Measurements from ENCODE around the gene EIF3B.

Gene EIF3B

GRCh38 chr7:2402687-2403013, 48.0 kb downstream of the EIF3B start:
- Histone ChIP-seq H3K27me3 (replicated peaks; ENCODE audit: insufficient read depth, low read length) (no peaks in the 10 kb centered on the region), H3K9me2 (replicated peaks; ENCODE audit: insufficient read depth, low read length) (no peaks in the 10 kb centered on the region), H3K4me1 (ENCODE audit: low read length) (peaks cover 29% of the 10 kb centered on the region), H3K9me3 (replicated peaks; ENCODE audit: insufficient read depth, low read length) (no peaks in the 10 kb centered on the region), H3K4me2 (ENCODE audit: low read depth, low read length) (peak overlapping the region; percentile 75), H3K4me3 (ENCODE audit: low read length) (peak overlapping the region; percentile 67), H3K9ac (ENCODE audit: low read length) (peak overlapping the region; percentile 34; the same call in 1 of the 2 replicates), H3K79me2 (ENCODE audit: low read length) (peaks cover 20% of the 10 kb centered on the region), H3F3A (ENCODE audit: insufficient read depth, low read length) (peaks cover 49% of the 10 kb centered on the region), H4K20me1 (ENCODE audit: insufficient read depth, low read length) (no peaks in the 10 kb centered on the region), H3K36me3 (replicated peaks; ENCODE audit: insufficient read depth, low read length) (no peaks in the 10 kb centered on the region), H2AFZ (ENCODE audit: low read length) (peak overlapping the region; percentile 55), H3K27ac (ENCODE audit: low read length) (peak overlapping the region; percentile 23; the same call in 1 of the 2 replicates)
- TF ChIP-seq, protein P1, sequence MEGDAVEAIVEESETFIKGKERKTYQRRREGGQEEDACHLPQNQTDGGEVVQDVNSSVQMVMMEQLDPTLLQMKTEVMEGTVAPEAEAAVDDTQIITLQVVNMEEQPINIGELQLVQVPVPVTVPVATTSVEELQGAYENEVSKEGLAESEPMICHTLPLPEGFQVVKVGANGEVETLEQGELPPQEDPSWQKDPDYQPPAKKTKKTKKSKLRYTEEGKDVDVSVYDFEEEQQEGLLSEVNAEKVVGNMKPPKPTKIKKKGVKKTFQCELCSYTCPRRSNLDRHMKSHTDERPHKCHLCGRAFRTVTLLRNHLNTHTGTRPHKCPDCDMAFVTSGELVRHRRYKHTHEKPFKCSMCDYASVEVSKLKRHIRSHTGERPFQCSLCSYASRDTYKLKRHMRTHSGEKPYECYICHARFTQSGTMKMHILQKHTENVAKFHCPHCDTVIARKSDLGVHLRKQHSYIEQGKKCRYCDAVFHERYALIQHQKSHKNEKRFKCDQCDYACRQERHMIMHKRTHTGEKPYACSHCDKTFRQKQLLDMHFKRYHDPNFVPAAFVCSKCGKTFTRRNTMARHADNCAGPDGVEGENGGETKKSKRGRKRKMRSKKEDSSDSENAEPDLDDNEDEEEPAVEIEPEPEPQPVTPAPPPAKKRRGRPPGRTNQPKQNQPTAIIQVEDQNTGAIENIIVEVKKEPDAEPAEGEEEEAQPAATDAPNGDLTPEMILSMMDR (IDR thresholded peaks at IDR 0.05; ENCODE audit: low read length) = no peak
- no peak for TF ChIP-seq EZH2phosphoT487 (IDR thresholded peaks at IDR 0.05; ENCODE audit: low read length)
- no peak for TF ChIP-seq EZH2 (optimal IDR thresholded peaks at IDR 0.05; ENCODE audit: low read depth, low read length)
- DNase-seq = no peak

- TF ChIP-seq, protein P1 (IDR thresholded peaks at IDR 0.05; ENCODE audit: low read length) = no peak
- TF ChIP-seq EZH2 (optimal IDR thresholded peaks at IDR 0.05; ENCODE audit: low read depth, low read length) (no peak), EZH2phosphoT487 (IDR thresholded peaks at IDR 0.05; ENCODE audit: low read length) (no peak)
Measured at GRCh38 chr7:2403014-2403717, 48.5 kb downstream of the EIF3B start, which contains the start of gene CHST12. TSS of gene CHST12 (plus strand) at chr7:2403611. CDS start at chr7:2432640, 29,029 bp downstream.

GRCh38 chr7:2403718-2404648, 49.4 kb downstream of the EIF3B start:
- H3K36me3 ChIP-seq (replicated peaks; ENCODE audit: insufficient read depth, low read length) = no peaks in the 10 kb centered on the region
- H3K27ac ChIP-seq (ENCODE audit: low read length) = peak overlapping the region; percentile 99
- peak overlapping the region; percentile 98 for H3K4me2 ChIP-seq (ENCODE audit: low read depth, low read length)
- TF ChIP-seq EZH2phosphoT487 (IDR thresholded peaks at IDR 0.05; ENCODE audit: low read length) = no peak
- H3F3A ChIP-seq (ENCODE audit: insufficient read depth, low read length) = peaks cover 49% of the 10 kb centered on the region
- peaks cover 34% of the 10 kb centered on the region for H3K79me2 ChIP-seq (ENCODE audit: low read length)
- no peaks in the 10 kb centered on the region for H4K20me1 ChIP-seq (ENCODE audit: insufficient read depth, low read length)
- H3K9ac ChIP-seq (ENCODE audit: low read length) = peak overlapping the region; percentile 89
- H3K27me3 ChIP-seq (replicated peaks; ENCODE audit: insufficient read depth, low read length) = no peaks in the 10 kb centered on the region
- peaks cover 42% of the 10 kb centered on the region for H3K4me1 ChIP-seq (ENCODE audit: low read length)
- H3K4me3 ChIP-seq (ENCODE audit: low read length) = peak overlapping the region; percentile 73
- H2AFZ ChIP-seq (ENCODE audit: low read length) = no peak overlapping the region; the same call in 1 of the 2 replicates
- H3K9me3 ChIP-seq (replicated peaks; ENCODE audit: insufficient read depth, low read length) = no peaks in the 10 kb centered on the region
- peak; percentile 41 for DNase-seq
- no peaks in the 10 kb centered on the region for H3K9me2 ChIP-seq (replicated peaks; ENCODE audit: insufficient read depth, low read length)

More at GRCh38 chr7:2403014-2403717, 48.5 kb downstream of the EIF3B start, which contains the start of gene CHST12:
- Histone ChIP-seq H3K4me2 (ENCODE audit: low read depth, low read length) (peak within 1 kb of the TSS; percentile 98), H2AFZ (ENCODE audit: low read length) (peak within 1 kb of the TSS; percentile 55), H4K20me1 (ENCODE audit: insufficient read depth, low read length) (no peaks in the 10 kb centered on the region), H3K27ac (ENCODE audit: low read length) (peak within 1 kb of the TSS; percentile 99), H3K9me2 (replicated peaks; ENCODE audit: insufficient read depth, low read length) (no peaks in the 10 kb centered on the region), H3K9ac (ENCODE audit: low read length) (peak within 1 kb of the TSS; percentile 89), H3K4me1 (ENCODE audit: low read length) (peaks cover 34% of the 10 kb centered on the region), H3K4me3 (ENCODE audit: low read length) (peak within 1 kb of the TSS; percentile 73), H3F3A (ENCODE audit: insufficient read depth, low read length) (peaks cover 49% of the 10 kb centered on the region), H3K79me2 (ENCODE audit: low read length) (peaks cover 26% of the 10 kb centered on the region), H3K36me3 (replicated peaks; ENCODE audit: insufficient read depth, low read length) (no peaks in the 10 kb centered on the region), H3K27me3 (replicated peaks; ENCODE audit: insufficient read depth, low read length) (no peaks in the 10 kb centered on the region), H3K9me3 (replicated peaks; ENCODE audit: insufficient read depth, low read length) (no peaks in the 10 kb centered on the region)
- DNase-seq = peak; percentile 96

Measured in MM.1S (cell line).